Stomach (tissue), 4 donors: ENCODE measurements around the gene TMEM248.

ENCODE experiments used
- EP300 ChIP-seq: sonication (generic); formaldehyde crosslinking; IDR thresholded peaks from one replicate; pipeline ENCODE4 v1.6.1; 2017; ENCODE audit warnings: antibody characterized with exemption
- POLR2A ChIP-seq, 4 donors: fragments of 450-650 bp; IDR thresholded peaks; one replicate each; pipeline ENCODE4 v1.6.1; 2016; ENCODE audit warnings: antibody characterized with exemption in 4 of 4, control low read depth in 2 of 4, mild to moderate bottlenecking in 1 of 4, moderate library complexity in 1 of 4
- POLR2AphosphoS5 ChIP-seq, 3 donors: sonication (generic); formaldehyde crosslinking; IDR thresholded peaks; one replicate each; pipeline ENCODE4 v1.6.1; 2016; ENCODE audit warnings: antibody characterized with exemption in 3 of 3
- TF ChIP-seq, protein P1 (sequence below), 7 experiments: fragments of 450-650 bp in 4 of 7; fragments of 200-600 bp in 3 of 7; sonication (generic) in 3 of 7; IDR thresholded peaks; one replicate each; pipeline ENCODE4 v1.5.1; 2016 to 2019; ENCODE audit warnings: antibody characterized with exemption in 7 of 7, control low read depth in 2 of 7, mild to moderate bottlenecking in 1 of 7

GRCh38 chr7:66903360-66904062, 17.5 kb upstream of the TMEM248 start:
- TF ChIP-seq, protein P1, sequence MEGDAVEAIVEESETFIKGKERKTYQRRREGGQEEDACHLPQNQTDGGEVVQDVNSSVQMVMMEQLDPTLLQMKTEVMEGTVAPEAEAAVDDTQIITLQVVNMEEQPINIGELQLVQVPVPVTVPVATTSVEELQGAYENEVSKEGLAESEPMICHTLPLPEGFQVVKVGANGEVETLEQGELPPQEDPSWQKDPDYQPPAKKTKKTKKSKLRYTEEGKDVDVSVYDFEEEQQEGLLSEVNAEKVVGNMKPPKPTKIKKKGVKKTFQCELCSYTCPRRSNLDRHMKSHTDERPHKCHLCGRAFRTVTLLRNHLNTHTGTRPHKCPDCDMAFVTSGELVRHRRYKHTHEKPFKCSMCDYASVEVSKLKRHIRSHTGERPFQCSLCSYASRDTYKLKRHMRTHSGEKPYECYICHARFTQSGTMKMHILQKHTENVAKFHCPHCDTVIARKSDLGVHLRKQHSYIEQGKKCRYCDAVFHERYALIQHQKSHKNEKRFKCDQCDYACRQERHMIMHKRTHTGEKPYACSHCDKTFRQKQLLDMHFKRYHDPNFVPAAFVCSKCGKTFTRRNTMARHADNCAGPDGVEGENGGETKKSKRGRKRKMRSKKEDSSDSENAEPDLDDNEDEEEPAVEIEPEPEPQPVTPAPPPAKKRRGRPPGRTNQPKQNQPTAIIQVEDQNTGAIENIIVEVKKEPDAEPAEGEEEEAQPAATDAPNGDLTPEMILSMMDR (IDR thresholded peaks at IDR 0.05), result no peak
- no peak for TF ChIP-seq POLR2AphosphoS5 (IDR thresholded peaks at IDR 0.05)
- no peak for TF ChIP-seq POLR2A (IDR thresholded peaks at IDR 0.05)
- no peak for TF ChIP-seq EP300
